ENCODE measurements around the gene DNAI2.
A peak's percentile ranks its signal among the peaks of the same experiment; 100 is the strongest.

The DNAI2 gene

GRCh38 chr17:74343121-74343520, 69.1 kb downstream of the DNAI2 start:
- no peak for DNase-seq

GRCh38 chr17:74343526-74344284, 69.7 kb downstream of the DNAI2 start:
- no peak for DNase-seq

- DNase-seq = no peak
Observed at GRCh38 chr17:74344658-74345057, 70.6 kb downstream of the DNAI2 start.

GRCh38 chr17:74345433-74346241, 71.6 kb downstream of the DNAI2 start:
- DNase-seq = no peak

- no peak for DNase-seq
Observed at GRCh38 chr17:74347646-74348045, 73.6 kb downstream of the DNAI2 start.

GRCh38 chr17:74349120-74349519, 75.1 kb downstream of the DNAI2 start:
- no peak for DNase-seq

- DNase-seq = no peak
Observed at GRCh38 chr17:74350486-74350885, 76.5 kb downstream of the DNAI2 start.

GRCh38 chr17:74351552-74352210, 77.6 kb downstream of the DNAI2 start:
- peak in 1 of 3 donors; percentile 9 for DNase-seq

- DNase-seq = no peak
Observed at GRCh38 chr17:74353446-74354060, 79.5 kb downstream of the DNAI2 start.

- DNase-seq = peak; percentile 79 to 90 (median 88)
Observed at GRCh38 chr17:74354123-74354522, 80.1 kb downstream of the DNAI2 start.

GRCh38 chr17:74354561-74354960, 80.5 kb downstream of the DNAI2 start:
- DNase-seq = no peak

GRCh38 chr17:74355065-74355464, 81.0 kb downstream of the DNAI2 start:
- DNase-seq = no peak

GRCh38 chr17:74356646-74357465, 82.8 kb downstream of the DNAI2 start:
- peak in 2 of 3 donors; percentile 32 to 50 for DNase-seq

GRCh38 chr17:74357466-74357809, 83.4 kb downstream of the DNAI2 start:
- no peak for DNase-seq

GRCh38 chr17:74358697-74359096, 84.7 kb downstream of the DNAI2 start:
- no peak for DNase-seq

GRCh38 chr17:74359916-74360315, 85.9 kb downstream of the DNAI2 start:
- no peak for DNase-seq

GRCh38 chr17:74360899-74361229, 86.8 kb downstream of the DNAI2 start:
- DNase-seq = no peak

GRCh38 chr17:74361230-74362068, 87.4 kb downstream of the DNAI2 start, which contains the start of gene BTBD17:
BTBD17 (minus strand) TSS chr17:74361868; CDS start chr17:74361819, 49 bp downstream.
- peak; percentile 42 to 74 (median 53) for DNase-seq

- no peak for DNase-seq
Observed at GRCh38 chr17:74362069-74362405, 88.0 kb downstream of the DNAI2 start.

- no peak for DNase-seq
Observed at GRCh38 chr17:74362810-74363498, 88.9 kb downstream of the DNAI2 start.

Measured in suppressor macrophage treated with lipopolysaccharide for 1 hour (primary cell).